Hematopoietic multipotent progenitor cell (in vitro differentiated cells): ENCODE results near the gene EEF1A2. TPM values are rescaled to one million over a fixed set of nuclear protein-coding genes. Genes with fewer than 3 reads are reported as not detected.
A peak's percentile ranks its signal among the peaks of the same experiment; 100 is the strongest.

Experiments
- DNase-seq, 3 donors: peaks; one replicate each; pipeline ENCODE4 v3.0.0-alpha.2; 2011 to 2015; ENCODE audit warnings: low read depth in 2 of 3, low spot score in 2 of 3
- total RNA-seq: library from RNA; depleted of rRNA; stranded (reverse); fragments of >200 nt; gene quantifications from one replicate; pipeline ENCODE4 v1.2.3, GENCODE V29; 2012

Gene EEF1A2
- 0.27 TPM for total RNA-seq

DNA sequence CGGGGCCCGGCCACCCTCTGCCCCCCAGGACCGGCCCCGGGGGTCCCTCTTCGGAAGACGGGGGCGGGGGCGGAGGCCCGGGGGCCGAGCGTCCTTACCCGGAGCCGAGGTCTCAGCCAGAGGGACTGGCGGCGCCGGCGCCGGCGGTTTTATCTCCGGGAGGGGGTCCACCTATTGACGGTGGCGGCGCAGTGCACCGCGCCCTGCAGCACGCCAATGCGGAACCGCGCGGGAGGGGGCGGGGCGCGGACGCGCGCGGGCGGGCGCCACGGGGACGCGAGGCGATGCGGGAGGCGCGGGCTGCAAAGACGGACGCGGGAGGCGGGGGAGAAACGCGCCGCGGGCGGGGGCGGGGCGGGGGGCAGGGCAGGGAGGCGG lies at the start of gene EEF1A2:
Gene EEF1A2 (minus strand): TSS at position 124 of the 378 bp plus-strand sequence. CDS start 1,320 bp downstream, outside the sequence.
- peak; percentile 40 to 71 (median 47) for DNase-seq

DNA sequence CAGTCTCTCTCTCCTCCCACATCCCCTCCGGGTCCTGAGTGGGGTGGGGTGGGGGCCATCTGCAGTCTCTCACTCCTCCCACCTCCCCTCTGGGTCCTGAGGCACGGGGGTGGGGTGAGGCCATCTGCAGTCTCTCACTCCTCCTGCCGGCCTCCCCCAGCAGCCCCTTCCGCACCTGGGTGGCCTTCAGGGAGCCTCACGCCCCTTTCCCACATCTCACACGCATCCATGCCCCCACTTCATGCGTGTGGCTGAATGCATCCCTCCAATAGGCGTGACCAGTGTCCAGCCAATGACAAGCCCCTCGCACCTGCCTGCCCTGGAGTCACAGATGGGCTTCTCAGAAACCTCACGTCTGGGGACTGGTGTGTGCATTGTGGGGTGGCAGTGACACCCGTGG lies 49.7 kb upstream of the EEF1A2 start:
- no peak for DNase-seq

GRCh38 chr20:63547725-63548480 lies 49.0 kb upstream of the EEF1A2 start, which contains the start of gene SRMS:
Gene SRMS (minus strand): TSS chr20:63547749. CDS start chr20:63547463, 286 bp downstream.
- no peak for DNase-seq

DNA sequence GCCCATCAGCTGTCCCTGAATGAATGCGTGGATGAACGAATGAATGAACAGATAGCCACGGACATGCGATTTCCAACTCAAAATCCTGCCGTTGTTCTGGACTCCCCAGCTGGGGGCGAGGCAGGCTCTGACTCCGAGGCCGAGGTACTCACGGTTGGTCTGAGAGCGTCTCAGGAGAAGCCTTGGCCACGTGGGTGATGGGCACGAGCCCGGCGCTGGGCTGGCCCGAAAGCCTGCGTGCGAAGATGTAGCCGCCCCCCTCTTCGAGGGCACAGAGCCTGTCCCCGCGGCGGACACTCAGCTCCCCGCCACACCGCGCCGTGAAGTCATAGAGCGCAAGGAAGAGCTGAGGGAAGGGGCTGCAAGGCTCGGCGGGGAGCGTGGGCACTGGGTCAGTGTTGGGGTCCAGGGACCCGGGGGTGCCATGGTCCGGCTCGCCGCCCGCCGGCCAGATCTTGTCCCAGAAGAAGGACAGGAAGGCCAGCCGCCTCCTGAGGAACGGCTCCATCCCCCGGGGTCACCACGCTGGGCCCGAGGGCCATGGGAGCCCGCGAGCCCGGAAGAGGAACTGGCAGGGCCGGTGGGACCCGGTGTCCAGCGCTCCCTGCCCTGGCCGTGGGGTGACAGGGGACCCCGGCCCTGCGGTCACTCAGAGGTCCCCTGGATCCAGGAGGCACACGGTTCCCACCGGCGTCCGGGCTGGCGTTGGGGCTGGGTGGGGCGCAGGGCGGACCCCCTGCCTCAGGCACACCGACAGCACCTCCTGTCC lies 48.3 kb upstream of the EEF1A2 start:
- DNase-seq: no peak

- no peak for DNase-seq
Measured at GRCh38 chr20:63546256-63546955, 47.5 kb upstream of the EEF1A2 start.

- DNase-seq: no peak
Measured at GRCh38 chr20:63545814-63546213, 46.9 kb upstream of the EEF1A2 start.

- no peak for DNase-seq
Measured at GRCh38 chr20:63544958-63545516, 46.2 kb upstream of the EEF1A2 start.

- no peak for DNase-seq
Measured at GRCh38 chr20:63544241-63544957, 45.5 kb upstream of the EEF1A2 start.

DNA sequence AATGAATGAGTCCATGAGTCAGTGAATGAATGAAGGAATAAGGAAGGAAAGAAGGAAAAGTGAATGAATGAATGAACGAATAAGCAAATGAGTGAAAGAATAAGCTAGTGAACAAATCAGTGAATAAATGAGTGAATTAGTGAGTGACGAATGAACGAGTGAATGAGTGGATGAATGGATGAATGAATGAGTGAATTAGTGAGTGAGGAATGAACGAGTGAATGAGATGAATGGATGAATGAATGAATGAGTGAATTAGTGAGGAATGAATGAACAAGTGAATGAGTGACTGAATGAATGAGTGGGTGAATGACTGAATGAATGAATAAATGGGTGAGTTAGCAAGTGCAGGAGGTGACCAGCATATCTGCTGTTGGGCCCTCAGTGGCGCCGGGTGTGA lies 44.9 kb upstream of the EEF1A2 start:
- no peak for DNase-seq

DNA sequence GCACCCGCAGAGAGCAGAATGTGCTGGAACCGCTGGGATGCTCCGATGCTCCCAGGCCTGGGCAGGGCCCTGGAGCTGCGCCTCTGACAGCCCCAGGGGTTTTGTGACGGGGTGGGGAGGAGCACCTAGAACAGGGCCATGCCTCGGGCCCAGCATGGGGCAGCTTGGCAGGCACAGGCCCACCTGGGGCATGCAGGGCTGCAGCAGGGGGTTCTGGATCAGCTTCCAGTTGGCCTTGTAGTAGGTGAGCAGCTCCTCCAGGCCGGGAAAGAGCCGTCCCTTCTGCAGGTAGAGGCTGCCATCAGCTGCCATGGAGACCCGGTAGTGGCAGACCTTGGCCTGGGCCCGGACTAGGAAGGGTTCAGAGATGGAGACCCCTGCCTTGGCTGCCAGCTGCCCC lies 44.2 kb upstream of the EEF1A2 start:
- DNase-seq: no peak

DNA sequence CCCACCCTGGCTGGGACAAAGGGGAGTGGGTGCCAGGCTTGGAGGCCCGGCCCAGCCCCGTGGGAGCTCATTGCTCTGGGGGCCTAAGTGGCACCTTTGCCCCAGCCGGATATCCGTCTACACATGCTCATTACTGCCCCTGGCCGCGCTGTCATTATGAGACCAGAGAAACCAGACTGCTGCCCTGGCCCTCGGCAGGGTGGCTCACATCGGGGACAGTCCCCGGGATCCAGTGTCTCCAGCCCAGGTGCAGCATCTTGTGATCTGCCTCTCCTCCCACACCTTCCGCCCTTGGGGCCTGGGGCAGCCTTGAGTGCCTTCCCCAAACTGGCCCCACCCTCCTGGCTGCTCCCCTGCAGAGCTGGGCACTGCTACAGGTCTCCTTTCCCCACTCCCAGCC lies 43.8 kb upstream of the EEF1A2 start:
- no peak for DNase-seq

DNA sequence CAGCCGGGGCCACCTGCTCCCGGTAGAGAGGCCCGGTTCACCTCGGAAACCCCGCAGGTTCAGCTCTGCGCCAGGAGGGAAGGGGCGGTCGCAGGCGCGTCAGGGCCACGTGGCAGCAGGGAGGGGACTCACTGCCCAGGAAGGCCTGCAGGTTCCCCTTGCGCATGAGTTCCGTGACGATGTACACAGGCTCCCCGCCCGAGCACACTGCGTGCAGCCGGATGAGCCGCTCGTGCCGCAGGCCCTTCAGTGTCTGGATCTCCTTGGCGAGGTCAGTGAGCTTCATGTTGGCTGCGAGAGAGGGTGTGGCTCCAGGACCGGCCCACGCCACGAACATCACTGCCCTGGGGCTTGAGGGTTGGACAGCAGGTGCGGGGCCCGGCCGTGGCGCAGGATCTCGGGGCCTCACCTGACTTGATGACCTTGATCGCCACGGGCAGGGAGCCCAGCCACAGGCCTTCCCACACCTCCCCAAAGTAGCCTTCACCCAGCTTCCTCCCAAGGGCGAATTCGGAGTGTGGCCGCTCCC lies 43.2 kb upstream of the EEF1A2 start:
- no peak for DNase-seq

- DNase-seq: no peak
Measured at GRCh38 chr20:63541371-63541770, 42.5 kb upstream of the EEF1A2 start.

DNA sequence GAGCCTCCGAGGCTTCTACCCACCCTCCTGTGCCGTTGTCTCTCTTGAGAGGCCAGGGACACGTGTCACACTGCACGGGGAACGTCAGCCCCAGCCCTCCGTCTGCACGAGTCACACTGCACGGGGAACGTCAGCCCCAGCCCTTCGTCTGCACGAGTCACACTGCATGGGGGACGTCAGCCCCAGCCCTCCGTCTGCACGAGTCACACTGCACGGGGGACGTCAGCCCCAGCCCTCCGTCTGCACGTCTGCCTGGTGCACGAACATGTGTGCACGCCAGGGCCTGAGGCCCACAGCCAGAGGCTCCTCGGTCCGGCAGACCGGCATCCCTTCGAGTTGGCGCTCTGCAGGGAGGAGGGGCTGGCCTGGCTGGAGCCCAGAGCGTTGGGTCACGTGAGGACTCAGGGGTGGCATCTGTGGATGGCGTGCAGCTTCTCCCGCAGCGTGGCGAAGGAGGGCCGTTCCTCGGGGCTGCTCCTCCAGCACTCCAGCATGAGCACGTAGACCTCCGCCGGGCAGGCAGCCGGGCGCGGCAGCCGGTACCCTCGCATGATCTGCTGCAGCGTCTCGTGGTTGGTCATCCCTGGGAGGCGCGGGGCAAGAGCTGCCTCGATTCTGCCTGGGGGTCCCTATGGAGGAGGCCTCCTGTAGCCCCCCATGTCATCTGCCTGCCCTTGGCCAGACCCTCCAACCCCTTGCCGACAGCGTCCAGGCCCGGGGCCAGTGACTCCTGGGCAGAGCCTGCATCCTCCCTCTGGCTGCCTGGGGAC lies 41.7 kb upstream of the EEF1A2 start:
- peak in 1 of 3 donors; percentile 26 for DNase-seq

- DNase-seq: no peak
Measured at GRCh38 chr20:63539441-63540370, 40.8 kb upstream of the EEF1A2 start.

DNA sequence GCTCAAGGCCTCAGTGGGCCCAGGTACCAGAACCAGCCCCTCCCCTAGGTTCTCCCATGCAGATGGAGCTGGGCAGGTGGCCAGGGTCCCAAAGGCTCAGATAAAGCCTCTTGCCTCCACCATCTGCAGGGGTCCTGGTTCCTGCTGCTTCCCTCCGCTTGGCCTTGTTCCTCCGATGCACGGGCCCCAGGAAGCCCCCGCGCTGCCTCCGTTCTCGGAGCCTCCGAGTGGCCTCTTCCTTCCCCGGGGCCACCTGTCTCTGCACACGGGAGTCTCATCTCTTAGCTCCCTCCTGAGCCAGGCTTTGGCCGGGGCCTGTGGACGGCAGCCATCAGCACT lies 40.2 kb upstream of the EEF1A2 start:
- no peak for DNase-seq

DNA sequence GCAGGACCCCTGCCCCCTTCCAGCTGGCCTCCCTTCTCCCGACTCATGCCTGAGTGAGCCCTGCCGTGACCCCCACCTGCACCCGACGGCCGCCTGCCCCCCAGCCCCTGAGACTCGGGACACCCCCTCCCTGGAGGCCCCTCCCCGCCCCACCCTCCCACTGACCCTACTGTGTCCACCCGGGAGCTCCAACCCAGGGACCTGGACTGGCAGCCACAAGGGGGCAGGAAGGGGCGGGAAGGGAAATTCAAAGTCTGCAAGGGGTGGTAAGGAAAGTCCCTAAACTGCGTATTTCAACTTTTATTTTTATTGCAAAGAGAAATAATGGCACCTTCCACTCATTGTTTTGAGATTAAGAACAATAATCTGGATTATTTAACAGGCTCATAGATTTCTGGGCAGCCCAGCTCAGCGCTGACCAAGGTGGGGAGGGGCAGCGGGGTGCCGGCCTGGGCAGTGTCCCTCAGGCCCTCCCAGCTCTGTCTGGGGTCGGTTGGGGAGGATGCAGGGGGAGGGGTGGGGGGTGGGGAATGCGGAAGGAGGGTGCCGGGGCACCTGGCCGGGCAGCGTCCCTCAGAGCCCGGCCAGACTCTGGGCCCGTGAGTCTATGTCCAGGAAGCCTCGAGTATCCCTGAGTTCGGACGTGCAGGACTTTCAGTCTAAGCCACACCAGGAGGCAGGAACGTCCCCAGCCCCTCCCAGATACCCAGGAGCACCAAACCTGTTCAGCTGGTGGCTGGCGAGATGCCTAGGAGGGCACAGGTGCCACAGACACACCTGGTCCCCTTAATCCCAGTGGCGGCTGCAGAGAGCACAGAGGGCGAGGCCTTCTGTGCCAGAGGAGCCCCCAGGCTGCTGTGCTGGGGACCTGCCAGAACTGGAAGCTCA lies 39.6 kb upstream of the EEF1A2 start:
- DNase-seq: peak; percentile 37 to 57 (median 51)
